Mammary epithelial cell (primary cell): ENCODE results near the gene NPNT.
"Not testable (repeated sequence)": the region's sequence is repeated elsewhere in the genome, so short reads cannot be mapped to it uniquely, and the experiment has no call there.

Experiments used
- CTCF ChIP-seq, 2 donors: IDR thresholded peaks in 1 of 2; conservative IDR thresholded peaks in 1 of 2; 2 replicates each; pipeline ENCODE4 v1.5.1; 2011 to 2012; ENCODE audit warnings: inconsistent platforms in 2 of 2, low read length in 2 of 2, mild to moderate bottlenecking in 2 of 2, control low read depth in 1 of 2, low read depth in 1 of 2; ENCODE audit not compliant: insufficient read depth in 1 of 2; ENCODE audit errors: extremely low read depth in 1 of 2
- EZH2 ChIP-seq: IDR thresholded peaks from 2 replicates; pipeline ENCODE4 v1.6.1; 2012; ENCODE audit warnings: low read length, inconsistent platforms, borderline replicate concordance

- TF ChIP-seq CTCF (conservative IDR thresholded peaks at IDR 0.05 in 1 of 2, IDR thresholded peaks at IDR 0.05 in 1 of 2; ENCODE audit: extremely low read depth in 1 of 2, insufficient read depth in 1 of 2, low read depth in 1 of 2, low read length in 2 of 2); EZH2: not testable (repeated sequence)
Observed at GRCh38 chr4:105848359-105848758, 46.9 kb upstream of the NPNT start.
